ENCODE results near the gene ZNF280D. TPM values are rescaled to one million over a fixed set of nuclear protein-coding genes. Genes with fewer than 3 reads are reported as not detected.

The ZNF280D gene
- total and polyA plus RNA-seq, 2 of the 4 experiments (the other 2 are of a cell fraction) = 8.3 to 21.0 TPM

- POLR2A ChIA-PET (ENCODE audit: unreplicated experiment) = no interaction called here
- no CpG with 5 or more reads among the region's 3 CpGs for WGBS, 2 experiments (ENCODE audit: extremely low coverage in 2 of 2, insufficient read length in 1 of 2)
- Histone ChIP-seq H3K9me1 (ENCODE audit: insufficient read depth, low read length) (no peaks in the 10 kb centered on the region; the same call in 1 of the 2 replicates), H3K4me2 (ENCODE audit: low read depth, low read length) (no peak overlapping the region), H3K27me3 (ENCODE audit: control insufficient read depth, insufficient read depth, low read length) (no peaks in the 10 kb centered on the region), H4K5ac (ENCODE audit: low read depth, low read length) (no peak overlapping the region), H2BK20ac (ENCODE audit: low read depth, low read length) (no peak overlapping the region), H3K18ac (ENCODE audit: low read depth, low read length) (no peak overlapping the region), H3K9ac (ENCODE audit: low read depth, low read length) (no peak overlapping the region), H3K36me3 (ENCODE audit: control insufficient read depth, insufficient read depth, low read length) (peaks cover 2% of the 10 kb centered on the region; the same call in 1 of the 2 replicates), H3K4ac (ENCODE audit: low read depth, low read length) (no peak overlapping the region), H3K56ac (ENCODE audit: extremely low read depth, insufficient read depth, low read length) (no peak overlapping the region), H2BK120ac (ENCODE audit: low read depth, low read length) (no peak overlapping the region), H2BK5ac (ENCODE audit: low read depth, low read length, poor library complexity, severe bottlenecking) (no peak overlapping the region), H4K20me1 (ENCODE audit: insufficient read depth, low read length) (peaks cover 1% of the 10 kb centered on the region; the same call in 1 of the 2 replicates), H2AK5ac (ENCODE audit: low read depth, low read length) (peak overlapping the region; percentile 5; the same call in 1 of the 2 replicates), H4K8ac (ENCODE audit: low read depth in 2 of 2, low read length in 2 of 2) (no peak overlapping the region), H3K14ac (replicated peaks; ENCODE audit: low read depth, low read length) (no peak overlapping the region), H3K4me1 (ENCODE audit: control insufficient read depth, insufficient read depth, low read length) (peaks cover 4% of the 10 kb centered on the region), H3K4me3 (ENCODE audit: insufficient read depth, low read depth, low read length) (no peak overlapping the region), H2AK9ac (replicated peaks; ENCODE audit: low read depth, low read length, poor library complexity) (no peak overlapping the region), H4K91ac (ENCODE audit: insufficient read depth, low read depth, low read length) (no peak overlapping the region), H3K9me3 (ENCODE audit: control insufficient read depth, insufficient read depth, low read length) (no peaks in the 10 kb centered on the region), H3K23ac (ENCODE audit: low read depth, low read length) (no peak overlapping the region), H2AFZ (replicated peaks; ENCODE audit: low read length, poor library complexity) (no peak overlapping the region), H3K27ac (ENCODE audit: insufficient read depth, low read length) (no peak overlapping the region), H3K79me1 (ENCODE audit: low read depth in 1 of 2, low read length in 2 of 2) (peaks cover 17 to 24% of the 10 kb centered on the region in 2 experiments), H2BK15ac (ENCODE audit: low read depth, low read length) (no peak overlapping the region)
- BruUV-seq (replicated peaks) = no TSS peak
- intact Hi-C loops (cut with micrococcal nuclease) = no loop called here
- ATAC-seq (ENCODE audit: low read depth) (no peak), DNase-seq (no peak)
- dilution Hi-C loops (cut with HindIII; ENCODE audit: low sequenced_read_pairs, unreplicated experiment) = no loop called here
- CTCF ChIA-PET = no interaction called here
- no peak for TF ChIP-seq BHLHE40 (IDR thresholded peaks at IDR 0.05; ENCODE audit: low read depth, low read length)
- TF ChIP-seq SMC3 (IDR thresholded peaks at IDR 0.05; ENCODE audit: low read depth, low read length) = no peak
- no peak for TF ChIP-seq ELK1 (IDR thresholded peaks at IDR 0.05; ENCODE audit: borderline replicate concordance, low read depth, low read length)
- no peak for TF ChIP-seq RCOR1 (IDR thresholded peaks at IDR 0.05; ENCODE audit: insufficient replicate concordance, low read length)
- no peak for TF ChIP-seq CTCF (conservative IDR thresholded peaks at IDR 0.05; ENCODE audit: low read depth, low read length)
- no peak for TF ChIP-seq FOS (IDR thresholded peaks at IDR 0.05; ENCODE audit: low read depth, low read length)
- TF ChIP-seq NFE2L2 (IDR thresholded peaks at IDR 0.05; ENCODE audit: low read depth, low read length) = no peak
- TF ChIP-seq MAFK (IDR thresholded peaks at IDR 0.05; ENCODE audit: low read depth, low read length) = no peak
- no peak for TF ChIP-seq USF2 (IDR thresholded peaks at IDR 0.05; ENCODE audit: low read depth, low read length)
- no peak for TF ChIP-seq RFX5 (IDR thresholded peaks at IDR 0.05; ENCODE audit: low read depth, low read length)
- no peak for TF ChIP-seq MXI1 (IDR thresholded peaks at IDR 0.05; ENCODE audit: borderline replicate concordance, low read depth, low read length)
- TF ChIP-seq MAZ (IDR thresholded peaks at IDR 0.05; ENCODE audit: borderline replicate concordance, low read depth, low read length) = no peak
- no peak for TF ChIP-seq CEBPB (IDR thresholded peaks at IDR 0.05; ENCODE audit: low read depth, low read length)
- no peak for TF ChIP-seq CHD1 (IDR thresholded peaks at IDR 0.05; ENCODE audit: low read depth, low read length)
- no peak for TF ChIP-seq POLR2A (IDR thresholded peaks at IDR 0.05; ENCODE audit: low read depth, low read length)
- TF ChIP-seq RAD21 (IDR thresholded peaks at IDR 0.05; ENCODE audit: low read length) = no peak
- in situ Hi-C loops (cut with MboI; ENCODE audit: low sequenced_read_pairs) = no loop called here
Observed at GRCh38 chr15:56735589-56735988, 2.3 kb upstream of the ZNF280D start.
